GM18517 (cell line): ENCODE results near the gene SEC31A.
"Not testable (repeated sequence)": the region's sequence is repeated elsewhere in the genome, so short reads cannot be mapped to it uniquely, and the experiment has no call there.

ENCODE experiments used
- ATAC-seq: cut with Tn5 transposase; IDR thresholded peaks from one replicate; pipeline ENCODE4 v1.9.1; 2021; ENCODE audit warnings: mild to moderate bottlenecking, moderate library complexity; ENCODE audit not compliant: unreplicated experiment

Gene SEC31A

DNA sequence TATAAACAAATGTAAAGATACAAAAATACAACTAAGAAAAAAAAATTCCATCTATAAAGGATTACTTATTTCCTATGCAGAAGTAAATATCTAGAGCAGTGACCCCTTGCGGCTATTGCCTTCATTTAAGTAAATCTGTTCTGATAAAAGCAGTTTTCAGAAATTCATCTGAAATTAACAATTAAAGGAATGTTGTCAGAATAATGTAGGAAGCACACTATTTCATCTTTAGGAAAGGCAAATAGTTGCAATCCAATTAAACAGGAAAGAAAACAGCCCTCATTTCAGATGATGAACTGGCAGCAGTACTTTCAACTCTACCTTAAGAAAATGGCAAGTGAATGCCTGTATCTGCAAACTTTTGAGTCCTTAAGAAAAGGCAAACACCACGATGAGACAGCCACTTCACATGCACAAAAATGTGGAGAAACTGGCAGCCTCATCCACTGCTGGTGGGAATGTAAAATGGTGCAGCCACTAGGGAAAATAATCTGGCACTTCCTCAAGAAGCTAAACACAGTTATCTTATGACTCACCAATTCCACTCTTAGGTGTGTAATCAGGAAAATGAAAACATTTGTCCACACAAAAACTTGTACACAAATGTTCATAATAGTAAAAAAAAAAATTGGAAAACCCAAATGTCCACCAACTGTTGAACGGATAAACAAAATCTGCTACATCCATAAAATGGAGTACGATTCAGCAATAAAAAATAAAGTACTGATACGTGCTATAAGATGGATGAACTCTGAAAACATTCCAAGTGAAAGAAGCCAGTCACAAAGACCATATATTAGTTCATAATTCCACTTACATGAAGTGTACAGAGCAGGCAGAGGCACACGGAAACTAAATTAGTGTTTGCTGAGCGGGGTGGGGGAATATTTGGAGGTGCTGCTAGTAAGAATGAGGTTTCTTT, 7.6 kb upstream of the SEC31A start:
- ATAC-seq: no peak

DNA sequence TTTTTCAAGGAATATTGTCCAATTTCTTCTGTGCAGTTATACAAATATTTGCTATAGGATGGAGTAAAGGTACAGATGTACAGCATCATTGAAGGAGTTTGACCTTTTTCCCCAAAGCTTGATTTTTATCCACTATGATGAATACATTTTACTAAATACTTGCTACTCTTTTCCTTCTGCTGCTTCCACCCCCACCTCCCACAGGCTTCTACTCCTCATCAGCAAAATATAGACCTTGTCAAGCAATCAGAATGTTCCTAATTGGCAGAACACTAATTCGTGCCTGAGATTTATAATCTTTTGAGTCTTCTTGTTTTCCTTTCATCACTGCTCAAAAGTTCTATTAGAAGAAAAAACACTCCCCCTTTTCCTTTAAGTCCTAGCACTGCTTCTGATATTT, 5.8 kb upstream of the SEC31A start:
- ATAC-seq: no peak

DNA sequence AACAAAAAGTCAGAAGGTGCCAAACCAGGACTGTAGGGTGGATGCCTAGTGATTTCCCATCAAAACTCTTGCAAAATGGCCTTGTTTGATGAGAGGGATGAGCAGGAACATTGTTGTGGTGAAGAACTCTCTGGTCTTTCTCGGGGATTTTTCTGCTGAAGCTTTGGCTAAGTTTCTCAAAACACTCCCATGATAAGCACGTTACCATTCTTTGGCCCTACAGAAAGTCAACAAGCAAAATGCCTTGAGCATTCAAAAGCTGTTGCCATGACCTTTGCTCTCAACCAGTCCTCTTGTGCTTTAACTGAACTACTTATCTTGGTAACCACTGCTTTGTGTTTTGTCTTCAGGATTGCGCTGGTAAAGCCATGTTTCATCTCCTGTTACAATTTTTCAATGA, 3.0 kb upstream of the SEC31A start:
- ATAC-seq: no peak

DNA sequence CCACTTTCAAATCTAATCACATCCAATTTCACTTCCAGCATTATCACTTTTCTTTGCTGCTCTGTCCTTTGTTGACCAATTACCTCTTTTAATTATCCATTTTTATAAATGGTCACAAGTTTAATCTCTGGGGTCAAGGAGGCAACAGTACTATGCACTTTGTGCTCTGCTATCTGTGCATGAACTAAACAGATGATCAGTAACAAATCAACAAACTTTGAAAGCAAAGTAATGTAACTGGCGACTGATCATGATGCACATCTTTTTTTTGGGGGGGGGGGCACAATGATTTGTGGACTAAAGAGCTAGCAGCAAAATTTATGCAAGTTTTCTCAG, 1.5 kb upstream of the SEC31A start:
- ATAC-seq: no peak

DNA sequence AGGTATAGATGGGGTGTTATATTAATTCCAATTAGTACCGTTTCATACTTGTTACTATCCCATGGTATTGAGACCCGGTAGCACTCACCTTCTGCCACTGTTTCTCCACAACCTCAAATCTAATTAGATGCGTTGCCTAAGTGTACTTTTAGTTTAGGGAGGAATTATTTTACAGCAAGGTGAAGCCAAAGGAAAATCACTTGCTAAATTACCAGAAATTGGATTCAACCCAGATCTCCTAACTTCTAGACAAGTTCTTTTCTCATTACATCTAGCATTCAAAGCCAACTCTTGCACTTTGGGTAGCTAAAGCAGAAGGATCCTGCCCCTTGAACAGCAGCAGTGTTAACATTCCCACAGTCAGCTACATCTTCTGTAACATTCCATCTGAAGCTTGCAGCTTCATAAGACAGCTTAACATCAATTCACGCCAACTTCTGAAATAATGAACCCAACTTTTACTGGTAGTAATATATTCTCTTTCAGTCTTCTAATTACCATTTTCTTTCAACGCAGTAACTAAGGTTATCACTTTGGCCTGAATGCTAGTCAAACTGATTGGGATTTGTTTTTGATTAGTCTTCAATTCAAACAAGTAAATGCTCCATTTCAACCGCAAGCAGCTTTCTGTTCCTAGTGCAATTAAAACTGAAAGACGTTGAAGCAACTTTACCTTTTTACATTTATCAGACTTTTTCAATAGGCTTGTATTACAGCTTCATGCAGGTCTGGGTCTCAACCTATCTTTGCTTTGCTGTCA, 934 bp upstream of the SEC31A start:
- no peak for ATAC-seq

DNA sequence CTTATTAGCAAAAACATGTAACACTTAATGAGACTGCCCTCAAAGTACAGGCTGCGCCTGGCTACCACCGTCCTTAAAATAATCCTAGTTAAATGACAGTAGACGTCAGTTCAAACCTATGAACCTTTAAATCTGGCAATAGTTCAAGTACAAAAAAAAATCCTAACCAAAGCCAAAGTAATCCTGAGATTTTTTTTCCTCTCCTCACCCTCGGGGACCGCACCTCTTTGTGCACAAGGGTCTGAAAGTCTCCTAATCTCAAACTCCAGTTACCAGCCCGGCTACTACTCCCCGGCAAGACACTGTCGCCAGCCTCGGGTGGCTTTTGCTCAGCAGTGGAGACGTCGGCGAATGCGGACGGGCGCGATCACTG, 439 bp downstream of the SEC31A start:
- peak; percentile 2 for ATAC-seq

DNA sequence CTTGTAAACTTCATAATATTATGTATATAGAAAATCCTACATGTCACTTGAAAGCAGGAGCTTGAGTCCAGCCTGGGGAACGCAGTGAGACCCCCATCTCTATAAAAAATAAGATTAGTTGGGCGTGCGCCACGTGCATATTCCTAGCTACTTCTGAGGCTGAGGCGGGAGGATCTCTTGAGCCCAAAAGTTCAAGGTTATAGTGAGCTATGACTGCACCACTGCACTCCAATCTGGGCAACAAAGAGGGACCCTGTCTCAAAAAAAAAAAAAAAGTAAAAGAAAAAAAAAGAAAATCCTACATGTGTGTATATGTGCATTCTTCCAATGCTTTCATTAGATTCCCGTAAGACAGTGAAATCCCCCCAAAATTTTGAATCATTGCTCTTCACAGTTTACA, 1.7 kb downstream of the SEC31A start:
- ATAC-seq: no peak

DNA sequence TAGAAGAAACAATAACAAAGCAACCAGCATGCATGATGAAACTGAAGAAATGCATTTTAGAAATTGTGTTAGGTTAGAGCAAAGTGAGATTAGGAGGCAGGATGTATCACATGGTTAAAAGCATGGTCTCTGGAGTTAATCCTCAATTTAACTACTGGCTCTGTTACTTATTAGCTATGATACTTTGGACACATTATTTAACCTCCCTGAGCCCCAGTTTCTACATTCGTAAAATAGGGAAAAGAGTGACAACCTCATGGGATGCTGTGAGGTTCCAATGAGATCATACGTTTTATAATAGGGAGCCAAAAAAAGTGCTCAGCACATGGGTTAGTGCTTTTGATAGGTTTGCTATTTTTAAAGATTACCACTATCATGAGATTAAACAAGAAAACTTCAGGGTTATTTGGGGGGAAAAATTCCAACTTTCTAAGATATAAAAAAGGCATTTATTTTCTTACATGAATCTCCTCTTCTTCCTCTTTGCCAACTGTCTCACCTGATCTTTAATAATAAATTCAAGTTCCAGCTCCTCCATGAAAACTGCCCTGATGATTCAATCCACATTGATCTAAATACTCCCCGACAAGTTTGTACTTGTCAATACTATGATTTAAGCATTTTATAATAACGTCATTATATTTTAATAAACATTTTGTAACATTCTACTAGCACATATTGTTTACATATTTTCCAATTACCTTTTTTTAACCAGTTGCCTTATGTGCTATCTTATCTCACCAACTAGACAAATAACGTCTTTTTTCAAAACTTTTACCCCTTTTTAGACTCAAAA, 4.6 kb downstream of the SEC31A start:
- no peak for ATAC-seq

DNA sequence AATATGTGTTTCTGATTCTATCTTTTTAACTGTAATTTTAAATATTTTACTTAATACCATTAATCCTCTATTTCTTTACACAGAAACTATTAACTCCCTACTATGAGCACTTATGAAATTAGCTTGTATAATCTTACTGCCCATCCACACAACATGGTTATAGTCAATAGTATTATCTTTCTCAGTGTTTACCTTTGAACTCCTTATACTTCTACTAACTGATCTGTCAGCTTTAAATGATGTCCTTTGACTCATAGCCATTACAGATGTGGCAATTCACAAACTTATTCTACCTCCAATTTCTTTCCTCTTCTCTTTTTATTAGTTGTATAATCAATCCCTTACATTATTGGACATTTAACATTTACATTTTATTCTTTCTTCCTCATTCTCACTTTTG, 5.5 kb downstream of the SEC31A start:
- no peak for ATAC-seq

DNA sequence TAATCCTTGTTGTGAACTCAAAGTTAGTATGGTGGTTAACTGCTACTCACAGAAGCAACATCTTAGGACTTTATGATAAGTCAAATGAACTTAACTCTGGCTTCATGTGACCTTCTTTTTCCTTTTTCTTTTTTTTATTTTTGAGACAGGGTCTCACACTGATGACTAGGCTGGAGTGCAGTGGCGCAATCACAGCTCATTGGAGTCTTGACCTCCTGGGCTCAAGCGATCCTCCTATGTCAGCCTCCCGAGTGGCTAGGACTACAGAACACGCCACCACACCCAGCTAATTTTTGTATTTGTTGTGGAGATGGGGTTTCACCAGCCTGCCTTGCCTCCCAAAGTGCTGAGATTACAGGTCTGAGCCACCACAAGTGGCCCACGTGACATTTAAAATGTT, 22.4 kb downstream of the SEC31A start:
- ATAC-seq: no peak

DNA sequence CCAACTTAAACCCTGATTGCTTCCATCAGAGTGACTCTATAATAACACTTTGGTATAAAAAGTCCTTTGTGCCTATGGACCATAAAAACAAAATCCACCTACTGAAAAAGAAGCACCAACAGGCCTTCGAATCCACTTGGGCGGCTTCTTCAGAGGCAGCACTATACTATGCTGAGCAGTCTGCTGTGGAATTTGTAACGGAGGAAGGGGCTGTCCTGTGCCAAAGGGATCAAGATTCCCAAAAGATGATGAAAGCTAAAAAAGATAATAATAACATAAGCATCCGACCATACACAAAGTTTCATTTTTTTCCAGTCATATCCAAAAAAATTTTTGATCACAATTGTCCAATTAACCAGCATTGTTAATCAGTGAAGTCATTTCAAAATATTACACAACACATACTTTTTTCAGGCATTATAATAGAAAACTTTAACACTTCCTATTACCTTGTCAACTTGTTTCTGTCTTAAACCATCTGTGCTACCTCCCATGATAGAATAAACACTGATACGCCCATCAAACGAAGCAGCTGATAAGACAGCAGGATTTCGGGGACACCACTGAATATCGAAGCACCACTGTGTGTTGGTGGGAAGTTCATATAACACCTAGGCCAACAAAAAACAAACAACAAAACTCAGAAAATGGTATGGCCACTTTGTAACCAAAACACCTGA, 24.1 kb downstream of the SEC31A start:
- no peak for ATAC-seq

DNA sequence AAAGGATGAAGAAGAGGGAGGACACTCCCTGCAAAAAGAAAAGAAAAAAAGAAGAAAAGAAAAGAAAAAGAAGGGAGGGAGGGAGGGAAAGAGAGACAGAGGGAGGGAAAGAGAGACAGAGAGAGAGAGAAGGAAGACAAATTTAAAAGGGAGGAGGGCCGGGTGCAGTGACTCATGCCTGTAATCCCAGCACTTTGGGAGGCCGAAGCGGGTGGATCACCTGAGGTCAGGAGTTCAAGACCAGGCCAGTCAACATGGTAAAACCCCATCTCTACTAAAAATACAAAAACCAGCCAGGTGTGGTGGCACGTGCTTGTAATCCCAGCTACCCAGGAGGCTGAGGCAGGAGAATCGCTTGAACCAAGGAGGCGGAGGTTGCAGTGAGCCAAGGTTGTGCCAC, 24.9 kb downstream of the SEC31A start:
- ATAC-seq: not testable (repeated sequence)

DNA sequence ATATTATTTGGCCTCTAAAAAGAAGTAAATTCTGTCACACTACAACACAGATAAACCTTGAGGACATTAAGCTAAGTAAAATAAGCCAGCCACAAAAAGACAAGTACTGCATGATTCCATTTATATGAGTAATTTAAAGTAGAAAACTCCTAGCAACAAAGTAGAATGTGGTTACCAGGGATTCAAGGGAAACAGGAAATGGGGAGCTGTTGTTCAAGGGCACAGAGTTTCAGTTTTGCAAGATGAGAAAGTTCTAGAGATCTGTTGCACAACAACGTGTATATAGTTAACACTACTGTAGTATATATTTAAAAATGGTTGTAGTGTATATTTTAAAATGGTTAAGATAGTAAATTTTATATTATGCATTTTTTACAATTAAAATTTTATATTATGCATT, 25.4 kb downstream of the SEC31A start:
- ATAC-seq: no peak

DNA sequence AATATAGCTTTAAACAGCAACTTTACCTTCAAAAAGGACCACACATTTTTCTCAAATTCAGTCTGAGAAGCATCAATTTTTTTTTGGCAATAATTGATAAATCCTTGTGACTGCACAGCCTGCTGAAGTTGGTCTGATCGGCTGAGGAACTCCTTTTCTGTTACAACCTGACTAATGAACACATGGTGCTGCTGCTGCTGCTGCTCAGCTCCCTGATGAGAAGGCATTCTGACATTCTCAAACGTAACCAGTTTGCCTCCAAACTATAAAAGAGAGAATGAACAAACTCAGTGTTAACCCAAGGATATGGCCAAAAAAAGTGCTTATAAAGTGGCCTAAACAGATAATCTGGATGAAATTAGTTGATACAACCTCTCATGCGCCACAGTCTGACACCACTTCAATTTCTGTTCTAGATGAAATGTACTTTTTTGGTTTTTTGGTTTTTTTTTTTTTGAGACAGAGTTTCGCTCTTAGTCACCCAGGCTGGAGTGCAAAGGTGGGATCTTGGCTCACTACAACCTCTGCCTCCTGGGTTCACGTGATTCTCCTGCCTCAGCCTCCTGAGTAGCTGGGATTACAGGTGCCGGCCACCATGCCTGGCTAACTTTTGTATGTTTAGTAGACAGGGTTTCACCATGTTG, 26.5 kb downstream of the SEC31A start:
- ATAC-seq: no peak

DNA sequence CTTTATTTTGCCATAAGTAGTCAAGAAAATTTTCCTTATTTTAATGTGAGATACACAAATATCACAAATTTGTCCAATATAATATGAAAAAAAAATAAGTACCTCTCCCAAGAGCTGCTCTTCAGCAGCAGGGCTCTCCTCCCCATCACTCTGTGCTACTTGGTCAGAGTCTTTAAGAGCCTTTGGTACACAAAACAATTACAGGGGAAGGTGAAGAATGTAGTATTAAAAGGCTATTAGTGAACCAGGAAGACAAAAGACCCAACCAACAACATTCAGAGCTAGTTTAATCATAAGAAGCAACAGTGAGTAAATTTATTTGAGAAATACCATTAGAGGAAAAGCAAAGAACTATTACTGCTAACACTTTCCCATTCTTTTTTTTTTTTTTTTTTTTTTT, 29.4 kb downstream of the SEC31A start:
- no peak for ATAC-seq

DNA sequence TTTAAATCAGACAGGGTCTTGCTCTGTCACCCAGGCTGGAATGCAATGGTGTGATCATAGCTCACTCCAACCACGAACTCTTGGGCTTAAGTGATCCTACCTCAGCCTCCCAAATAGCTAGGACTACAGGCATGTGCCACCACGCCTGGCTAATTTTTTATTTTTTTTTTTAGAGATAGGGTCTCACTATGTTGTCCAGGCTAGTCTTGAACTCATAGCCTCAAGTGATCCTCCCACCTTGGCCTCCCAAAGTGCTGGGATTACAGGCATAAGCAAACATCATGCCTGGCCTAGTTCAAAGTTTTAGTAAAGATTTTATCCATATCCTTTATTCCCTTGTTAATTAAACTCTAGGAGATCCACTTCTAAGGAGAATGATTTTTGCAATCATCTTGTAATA, 30.5 kb downstream of the SEC31A start:
- not testable (repeated sequence) for ATAC-seq

DNA sequence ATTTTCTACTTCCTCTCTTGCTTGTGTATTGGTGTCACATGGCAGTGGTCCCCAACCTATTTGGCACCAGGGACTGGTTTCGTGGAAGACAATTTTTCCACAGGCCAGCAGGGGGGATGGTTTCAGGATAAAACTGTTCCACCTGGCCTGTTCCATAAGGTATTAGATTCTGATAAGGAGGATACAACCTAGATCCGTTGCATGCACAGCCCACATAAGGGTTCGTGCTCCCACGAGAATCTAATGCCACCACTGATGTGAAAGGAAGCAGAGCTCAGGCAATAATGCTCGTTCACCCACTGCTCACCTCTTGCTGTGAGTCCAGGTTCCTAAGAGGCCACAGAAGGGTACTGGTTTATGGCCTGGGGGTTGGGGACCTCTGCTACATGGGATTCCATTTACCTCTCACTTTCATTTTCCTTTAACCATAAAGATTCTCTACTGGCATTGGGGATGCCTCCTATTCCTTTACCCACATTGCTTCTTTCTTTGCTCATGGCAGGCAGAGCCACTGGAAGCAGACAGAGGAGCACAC, 38.1 kb downstream of the SEC31A start:
- ATAC-seq: no peak

DNA sequence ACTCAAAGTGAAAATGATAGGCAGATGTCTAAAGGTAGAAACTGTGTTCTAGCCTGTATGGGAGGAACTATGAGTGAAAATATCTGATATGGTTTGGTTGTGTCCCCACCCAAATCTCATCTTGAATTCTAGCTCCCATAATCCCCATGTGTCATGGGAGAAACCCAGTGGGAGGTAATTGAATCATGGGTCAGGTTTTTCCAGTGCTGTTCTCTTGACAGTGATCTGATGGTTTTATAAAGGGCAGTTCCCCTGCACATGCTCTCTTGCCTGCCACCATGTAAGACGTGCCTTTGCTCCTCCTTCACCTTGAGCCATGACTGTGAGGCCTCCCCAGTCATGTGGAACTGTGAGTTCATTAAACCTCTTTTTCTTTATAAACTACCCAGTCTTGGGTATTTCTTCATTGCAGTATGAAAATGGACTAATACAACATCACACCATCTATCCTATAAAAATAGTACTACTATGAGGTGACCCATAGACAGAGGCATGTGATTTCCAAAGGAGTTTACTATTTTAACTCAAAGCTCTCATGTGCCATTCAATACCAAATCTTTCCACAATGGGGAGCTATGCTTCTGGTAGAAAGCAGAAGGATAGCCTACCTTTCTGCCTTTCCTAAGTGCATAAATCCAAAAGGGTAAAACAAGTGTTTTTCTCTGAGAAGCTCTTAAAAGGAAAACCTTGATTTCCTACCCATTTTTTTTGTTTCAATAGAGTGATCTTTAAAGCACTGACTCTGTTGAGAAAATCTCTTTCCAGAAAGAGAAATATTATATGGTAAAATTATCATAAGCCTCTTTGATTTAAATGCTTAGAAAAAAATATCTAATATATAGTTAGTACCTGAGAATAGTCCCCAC, 38.8 kb downstream of the SEC31A start:
- ATAC-seq: no peak

DNA sequence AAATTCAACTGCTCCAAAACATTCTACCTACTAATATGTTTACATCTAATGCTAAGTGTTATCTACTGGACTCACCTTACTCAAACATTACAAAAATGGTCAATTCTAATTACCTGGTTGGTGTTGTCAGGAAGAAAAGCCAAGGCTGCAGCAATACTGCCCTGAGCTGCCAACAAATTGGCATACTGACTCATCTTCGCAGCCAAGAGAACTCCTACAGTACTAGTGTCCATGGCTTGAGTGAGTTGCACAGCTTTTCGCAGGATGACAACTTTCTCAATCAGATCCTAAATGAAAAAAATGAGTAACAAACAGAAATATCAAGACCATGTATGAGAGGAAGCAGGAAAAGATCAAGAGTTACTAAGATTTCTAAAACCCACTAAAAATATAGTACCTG, 39.6 kb downstream of the SEC31A start:
- ATAC-seq: no peak
